ENCODE results near the gene SPINK6. TPM values are rescaled to one million over a fixed set of nuclear protein-coding genes. Genes with fewer than 3 reads are reported as not detected.

Gene SPINK6
- total RNA-seq, 1 donor from 2014 or later: not detected

- DNase-seq (no peak), ATAC-seq (ENCODE audit: low read depth) (no peak)
- H3K36me3 Mint-ChIP-seq (ENCODE audit: low read depth): no peaks in the 10 kb centered on the region
- intact Hi-C loops (cut with micrococcal nuclease): no loop called here
- H3K9me3 Mint-ChIP-seq: peaks cover 8% of the 10 kb centered on the region
- no peak for TF ChIP-seq CTCF (IDR thresholded peaks at IDR 0.05)
- H3K27me3 Mint-ChIP-seq: peaks cover 7% of the 10 kb centered on the region
- ChIA-PET POLR2A (no interaction called here), CTCF (no interaction called here)
- no peak overlapping the region for H3K27ac Mint-ChIP-seq
- no peak overlapping the region for H3K4me3 Mint-ChIP-seq
- no peaks in the 10 kb centered on the region for H3K4me1 Mint-ChIP-seq
Observed at GRCh38 chr5:148221508-148221907, 18.7 kb downstream of the SPINK6 start.

- Mint-ChIP-seq H3K9me3 (peaks cover 2% of the 10 kb centered on the region), H3K27me3 (peaks cover 7% of the 10 kb centered on the region), H3K4me3 (no peak overlapping the region), H3K4me1 (no peaks in the 10 kb centered on the region), H3K27ac (no peak overlapping the region), H3K36me3 (ENCODE audit: low read depth) (no peaks in the 10 kb centered on the region)
- ChIA-PET POLR2A (no interaction called here), CTCF (no interaction called here)
- TF ChIP-seq CTCF (IDR thresholded peaks at IDR 0.05): no peak
- ATAC-seq (ENCODE audit: low read depth): no peak
- DNase-seq: no peak
- intact Hi-C loops (cut with micrococcal nuclease): no loop called here
Observed at GRCh38 chr5:148224117-148224742, 21.4 kb downstream of the SPINK6 start.

GRCh38 chr5:148228392-148228984, 25.6 kb downstream of the SPINK6 start:
- H3K27ac Mint-ChIP-seq: no peak overlapping the region
- H3K36me3 Mint-ChIP-seq (ENCODE audit: low read depth): no peaks in the 10 kb centered on the region
- no peak overlapping the region for H3K4me3 Mint-ChIP-seq
- H3K9me3 Mint-ChIP-seq: no peaks in the 10 kb centered on the region
- no peak for TF ChIP-seq CTCF (IDR thresholded peaks at IDR 0.05)
- ChIA-PET CTCF (no interaction called here), POLR2A (no interaction called here)
- H3K27me3 Mint-ChIP-seq: peaks cover 2% of the 10 kb centered on the region
- intact Hi-C loops (cut with micrococcal nuclease): no loop called here
- no peaks in the 10 kb centered on the region for H3K4me1 Mint-ChIP-seq
- ATAC-seq (ENCODE audit: low read depth) (no peak), DNase-seq (no peak)

GRCh38 chr5:148229840-148230239, 27.0 kb downstream of the SPINK6 start:
- intact Hi-C loops (cut with micrococcal nuclease): no loop called here
- H3K4me3 Mint-ChIP-seq: no peak overlapping the region
- ChIA-PET POLR2A (no interaction called here), CTCF (no interaction called here)
- TF ChIP-seq CTCF (IDR thresholded peaks at IDR 0.05): no peak
- ATAC-seq (ENCODE audit: low read depth) (no peak), DNase-seq (no peak)
- H3K4me1 Mint-ChIP-seq: no peaks in the 10 kb centered on the region
- peaks cover 2% of the 10 kb centered on the region for H3K27me3 Mint-ChIP-seq
- H3K9me3 Mint-ChIP-seq: no peaks in the 10 kb centered on the region
- no peak overlapping the region for H3K27ac Mint-ChIP-seq
- no peaks in the 10 kb centered on the region for H3K36me3 Mint-ChIP-seq (ENCODE audit: low read depth)

- ChIA-PET CTCF (no interaction called here), POLR2A (no interaction called here)
- intact Hi-C loops (cut with micrococcal nuclease): no loop called here
- ATAC-seq (ENCODE audit: low read depth) (no peak), DNase-seq (no peak)
- no peak for TF ChIP-seq CTCF (IDR thresholded peaks at IDR 0.05)
- Mint-ChIP-seq H3K36me3 (ENCODE audit: low read depth) (no peaks in the 10 kb centered on the region), H3K27me3 (peaks cover 2% of the 10 kb centered on the region), H3K9me3 (no peaks in the 10 kb centered on the region), H3K4me1 (no peaks in the 10 kb centered on the region), H3K4me3 (no peak overlapping the region), H3K27ac (no peak overlapping the region)
Observed at GRCh38 chr5:148230240-148230639, 27.4 kb downstream of the SPINK6 start.

Data from activated B cell treated with CpG ODN at 0.5 μM for 24 hours (primary cell).